ENCODE results near the gene ZFP1.
"Not testable (repeated sequence)": the region's sequence is repeated elsewhere in the genome, so short reads cannot be mapped to it uniquely, and the experiment has no call there.

Gene ZFP1

DNA sequence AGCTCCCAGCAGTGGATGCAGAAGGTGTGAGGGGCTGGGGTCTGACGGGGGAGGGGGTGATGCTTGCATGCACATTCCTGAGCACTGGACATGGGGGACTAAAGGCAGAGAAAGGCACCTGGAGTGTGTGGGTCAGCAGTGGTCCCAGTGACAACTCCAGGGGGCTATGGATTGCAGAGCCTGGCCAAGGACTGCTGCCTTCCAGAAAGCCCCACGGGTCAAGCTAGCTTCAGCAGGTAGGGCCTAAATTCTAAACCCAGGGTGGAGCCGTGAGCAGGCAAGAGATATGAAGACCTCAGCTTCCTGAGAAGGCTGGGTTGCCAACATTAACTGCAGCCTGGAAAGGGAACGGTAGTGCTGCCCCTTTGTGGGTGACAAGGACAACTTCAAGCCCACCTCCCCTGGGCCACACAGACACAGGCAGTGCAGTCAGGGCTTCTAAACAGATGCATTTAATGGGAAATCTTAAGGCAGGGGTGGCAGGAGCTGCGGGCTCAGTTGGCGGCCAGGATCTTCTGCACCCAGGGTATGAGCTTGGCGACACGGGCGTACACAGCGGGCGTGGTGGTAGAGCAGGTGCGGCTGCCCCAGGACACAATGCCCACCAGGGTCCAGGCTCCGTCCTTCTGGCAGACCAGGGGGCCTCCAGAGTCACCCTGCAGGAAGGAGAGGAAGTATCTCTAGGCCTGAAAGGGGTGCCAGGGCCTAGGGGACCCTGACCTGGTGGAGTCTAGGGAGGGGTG, 55.5 kb downstream of the ZFP1 start:
- DNase-seq (ENCODE audit: low read depth, low spot score), result no peak

DNA sequence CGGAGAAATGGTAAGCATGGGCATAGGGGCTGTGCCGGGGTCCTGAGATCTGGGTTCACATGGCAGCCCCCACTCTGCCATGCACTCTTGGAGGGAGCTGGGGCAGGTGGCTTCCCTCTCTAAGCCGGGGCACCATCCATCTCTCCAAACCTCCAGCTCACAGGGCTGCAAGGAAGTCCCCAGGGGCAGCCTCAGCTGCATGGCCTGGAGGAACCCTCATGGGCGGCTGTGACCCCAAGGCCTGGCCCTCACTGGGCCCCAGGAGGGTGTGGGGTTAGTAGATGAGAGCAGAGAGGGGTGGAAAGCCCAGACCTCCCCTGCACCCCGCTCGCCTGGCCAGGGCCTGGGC, 56.1 kb downstream of the ZFP1 start:
- DNase-seq (ENCODE audit: low read depth, low spot score), result no peak

- not testable (repeated sequence) for DNase-seq (ENCODE audit: low read depth, low spot score)
Observed at GRCh38 chr16:75204905-75205304, 56.6 kb downstream of the ZFP1 start.

DNA sequence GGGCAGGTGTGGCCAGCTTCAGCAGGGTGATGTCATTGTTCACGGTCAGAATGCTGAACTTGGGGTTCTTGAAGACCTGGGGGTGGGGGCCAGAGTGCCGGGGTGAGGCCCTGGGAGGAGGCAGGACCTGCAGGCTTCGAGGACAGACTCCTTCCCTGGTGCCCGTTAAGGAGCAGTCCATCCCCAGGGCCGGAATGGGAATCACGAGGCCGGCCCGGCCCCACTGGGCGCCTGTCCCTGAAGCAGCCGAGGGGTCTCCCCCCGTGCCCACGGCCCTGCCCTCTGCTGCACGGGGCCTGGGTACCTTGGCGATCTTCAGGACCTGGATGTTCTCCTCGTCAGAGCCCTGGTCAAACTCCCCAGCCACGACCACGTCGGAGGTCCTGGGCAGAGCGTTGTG, 57.1 kb downstream of the ZFP1 start:
- DNase-seq (ENCODE audit: low read depth, low spot score), result not testable (repeated sequence)

DNA sequence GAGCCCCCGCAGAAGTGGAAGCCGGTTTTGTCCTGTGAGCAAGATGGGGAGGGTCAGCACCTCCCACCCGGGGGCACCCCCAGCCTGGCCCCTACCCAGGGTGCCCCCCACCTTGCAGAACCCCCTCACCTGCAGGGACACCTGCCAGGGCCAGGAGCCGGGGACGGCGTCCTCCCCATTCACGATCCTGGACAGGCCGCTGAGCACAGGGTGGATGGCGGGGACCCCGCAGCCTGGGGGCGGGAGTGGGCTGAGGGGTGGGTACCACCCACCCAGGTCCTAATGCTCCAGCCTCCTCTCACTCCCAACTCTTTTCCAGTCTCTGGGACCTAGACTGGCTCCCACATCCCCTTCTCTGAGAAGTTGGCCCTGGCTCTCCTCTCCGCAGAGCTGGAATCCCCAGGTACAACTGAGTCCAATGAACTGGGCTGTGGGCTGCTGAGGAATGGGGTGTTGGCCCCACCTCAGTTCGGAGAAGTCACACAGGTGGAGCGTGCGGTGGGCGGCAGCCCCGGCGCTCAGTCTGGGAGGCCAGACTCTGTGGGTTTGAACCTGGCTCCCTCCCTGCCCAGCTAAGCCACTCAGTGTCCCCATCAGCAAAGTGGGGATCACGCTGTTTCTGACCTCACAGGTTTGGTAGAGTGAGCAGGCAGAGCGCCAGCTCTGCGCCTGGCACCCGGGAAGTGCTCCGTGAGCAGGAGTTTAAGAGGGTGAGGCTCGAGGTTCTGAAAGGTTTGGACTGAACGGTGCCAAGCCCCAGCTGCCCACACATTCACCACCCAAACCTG, 57.8 kb downstream of the ZFP1 start:
- DNase-seq (ENCODE audit: low read depth, low spot score), result not testable (repeated sequence)

DNA sequence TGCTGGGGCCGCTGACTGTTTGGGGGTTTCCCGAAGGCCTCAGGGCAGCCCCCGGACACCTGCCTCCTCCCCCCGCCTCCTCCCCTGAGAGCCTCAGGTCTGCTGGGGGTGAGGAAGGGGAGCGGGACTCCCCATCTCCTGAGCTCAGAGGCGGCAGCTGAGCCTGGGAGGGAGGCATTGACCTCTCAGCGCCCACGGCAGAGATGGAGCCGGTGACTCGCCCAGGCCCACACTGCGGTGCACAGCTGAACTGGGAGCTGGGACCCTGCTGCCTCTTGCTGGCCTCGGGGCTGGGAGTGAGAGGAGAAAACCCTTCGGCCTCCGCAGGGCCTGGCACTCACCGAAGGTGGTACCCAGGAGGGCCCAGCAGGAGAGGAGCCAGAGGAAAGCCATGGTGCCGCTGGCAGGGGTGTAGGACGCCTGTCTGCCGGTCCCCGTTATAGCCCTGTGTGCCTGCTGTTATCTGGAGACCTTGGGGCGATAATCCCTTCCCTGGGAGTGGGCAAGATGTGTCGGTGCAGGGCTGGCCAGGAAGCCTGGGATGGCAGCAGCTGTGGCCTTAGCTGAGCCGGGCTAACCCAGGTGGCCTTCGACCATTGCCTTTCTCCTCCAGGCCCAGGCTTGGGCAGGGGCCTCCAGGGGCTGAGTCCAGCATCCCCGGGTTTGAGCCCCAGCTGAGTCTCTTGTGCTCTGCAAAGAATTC, 58.6 kb downstream of the ZFP1 start, which contains the start of gene CTRB2:
Gene CTRB2 (minus strand): TSS at position 413 of the 703 bp plus-strand sequence. CDS start 20 bp downstream, at position 393.
- no peak for DNase-seq (ENCODE audit: low read depth, low spot score)

GRCh38 chr16:75207831-75208230, 59.5 kb downstream of the ZFP1 start:
- no peak for DNase-seq (ENCODE audit: low read depth, low spot score)

GRCh38 chr16:75208242-75208825, 60.0 kb downstream of the ZFP1 start:
- DNase-seq (ENCODE audit: low read depth, low spot score), result no peak

GRCh38 chr16:75208861-75209505, 60.7 kb downstream of the ZFP1 start:
- DNase-seq (ENCODE audit: low read depth, low spot score), result no peak

- DNase-seq (ENCODE audit: low read depth, low spot score), result not testable (repeated sequence)
Observed at GRCh38 chr16:75209514-75209913, 61.2 kb downstream of the ZFP1 start.

DNA sequence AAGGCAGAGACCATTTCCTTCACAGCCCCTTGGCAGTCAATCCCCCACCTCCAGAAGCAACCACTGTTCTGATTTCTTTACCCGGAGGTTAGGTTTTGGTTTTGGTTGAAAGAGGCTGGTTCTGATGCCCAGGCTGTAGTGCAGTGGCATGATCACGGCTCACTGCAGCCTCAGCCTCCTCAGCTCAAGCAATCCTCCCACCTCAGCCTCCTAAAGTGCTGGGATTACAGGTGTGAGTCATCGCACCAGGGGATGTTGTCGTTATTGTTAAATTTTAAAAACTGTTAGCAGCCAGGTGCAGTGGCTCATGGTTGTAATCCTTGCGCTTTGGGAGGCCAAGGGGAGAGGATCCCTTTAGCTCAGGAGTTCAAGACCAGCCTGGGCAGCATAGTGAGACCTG, 61.6 kb downstream of the ZFP1 start:
- DNase-seq (ENCODE audit: low read depth, low spot score), result no peak

GRCh38 chr16:75211286-75211685, 63.0 kb downstream of the ZFP1 start:
- DNase-seq (ENCODE audit: low read depth, low spot score), result not testable (repeated sequence)

DNA sequence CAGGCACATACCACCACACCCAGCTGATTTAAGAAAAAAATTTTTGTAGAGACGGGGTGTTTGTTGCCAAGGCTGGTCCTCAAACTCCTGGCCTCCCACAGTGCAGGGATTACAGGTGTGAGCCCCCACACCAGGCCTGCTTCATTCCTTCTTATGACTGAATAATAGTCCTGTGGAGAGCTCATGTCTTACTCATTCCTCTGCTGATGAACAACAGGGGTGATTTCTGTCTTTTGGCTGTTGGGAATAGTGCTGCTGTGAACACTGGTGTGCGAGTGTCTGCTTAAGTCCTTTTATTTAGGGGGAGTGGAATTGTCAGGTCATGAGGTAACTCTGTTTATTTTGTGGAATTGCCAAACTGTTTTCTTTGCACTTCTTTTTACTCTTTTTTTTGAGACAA, 67.8 kb downstream of the ZFP1 start:
- DNase-seq (ENCODE audit: low read depth, low spot score), result no peak

DNA sequence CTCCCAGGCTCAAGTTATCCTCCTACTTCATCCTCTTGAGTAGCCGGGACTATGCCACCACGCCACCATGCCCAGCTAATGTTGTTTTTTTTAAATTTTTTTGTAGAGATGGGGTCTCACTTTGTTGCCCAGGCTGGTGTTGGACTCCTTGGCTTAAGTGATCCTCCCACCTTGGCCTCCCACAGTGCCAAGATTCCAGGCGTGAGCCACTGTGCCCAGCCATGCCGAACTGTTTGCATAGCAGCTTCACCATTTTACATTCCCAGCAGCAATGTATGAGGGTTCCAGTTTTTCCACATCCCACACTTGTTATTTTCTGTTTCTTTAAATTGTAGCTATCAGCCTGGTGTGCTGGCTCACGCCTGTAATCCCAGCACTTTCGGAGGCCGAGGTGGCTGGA, 68.3 kb downstream of the ZFP1 start:
- no peak for DNase-seq (ENCODE audit: low read depth, low spot score)

DNA sequence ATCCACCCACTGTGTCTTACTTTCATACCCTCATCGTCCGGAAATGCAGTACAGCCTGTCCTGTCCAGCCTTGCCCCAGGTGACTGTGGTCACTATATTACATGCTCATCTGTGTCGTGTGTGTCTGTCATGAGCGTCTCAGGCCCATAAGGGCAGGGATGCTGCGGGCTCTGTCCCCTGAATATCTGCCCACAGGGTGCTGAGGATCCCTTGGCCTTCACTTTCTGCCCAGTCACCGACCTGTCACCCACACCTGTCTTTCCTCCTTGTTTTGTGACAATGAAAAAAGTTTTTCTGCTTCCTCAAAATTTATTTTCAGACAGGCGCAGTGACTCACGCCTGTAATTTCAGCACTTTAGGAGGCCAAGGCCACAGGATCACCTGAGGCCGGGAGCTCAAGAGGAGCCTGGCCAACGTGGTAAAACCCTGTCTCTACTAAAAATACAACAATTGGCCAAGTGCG, 69.1 kb downstream of the ZFP1 start:
- no peak for DNase-seq (ENCODE audit: low read depth, low spot score)

DNA sequence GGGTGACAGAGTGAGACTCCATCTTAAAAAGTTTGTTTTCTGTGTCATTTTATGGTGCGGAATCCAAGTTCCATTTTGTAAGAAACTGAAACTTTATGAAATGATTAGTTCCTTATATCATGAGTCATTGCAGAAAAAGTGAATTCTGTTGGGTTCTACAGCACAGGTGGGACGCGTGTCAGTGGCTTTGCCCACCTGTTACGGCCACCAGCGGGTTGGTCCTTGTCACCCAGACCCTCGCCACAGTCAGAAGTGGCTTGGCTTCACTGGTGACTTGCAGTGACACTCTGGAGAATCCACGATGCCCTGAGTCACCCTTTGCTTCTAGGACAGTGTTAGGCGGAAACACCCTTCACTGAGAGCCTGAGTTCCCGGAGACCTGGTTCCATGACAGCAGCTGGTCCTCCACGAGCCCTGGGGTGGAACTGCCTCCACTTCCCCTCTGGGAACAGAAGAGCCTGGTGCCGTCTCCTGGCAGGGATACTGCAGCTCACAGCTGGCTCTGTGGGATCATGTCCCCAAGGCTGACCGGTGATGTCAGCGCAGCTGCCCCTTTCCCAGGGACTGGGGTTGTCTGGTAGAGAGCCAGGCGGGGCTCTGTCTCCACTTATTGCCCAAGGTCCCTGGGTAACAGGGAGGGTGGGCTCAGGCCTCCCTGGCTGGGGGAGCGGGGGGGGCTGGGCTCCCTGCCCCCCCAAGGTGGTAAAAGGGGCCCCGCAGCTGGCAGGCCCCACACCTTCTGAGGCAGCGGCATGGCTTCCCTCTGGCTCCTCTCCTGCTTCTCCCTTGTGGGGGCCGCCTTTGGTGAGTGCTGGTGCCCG, 70.1 kb downstream of the ZFP1 start, which contains the start of gene CTRB1:
Gene CTRB1 (plus strand): TSS at position 733 of the 821 bp plus-strand sequence. CDS start 20 bp downstream, at position 753.
- DNase-seq (ENCODE audit: low read depth, low spot score), result no peak

- no peak for DNase-seq (ENCODE audit: low read depth, low spot score)
Observed at GRCh38 chr16:75219088-75219487, 70.8 kb downstream of the ZFP1 start.

- DNase-seq (ENCODE audit: low read depth, low spot score), result no peak
Observed at GRCh38 chr16:75219838-75220237, 71.5 kb downstream of the ZFP1 start.
